ENCODE results near the gene NELFCD. TPM values are rescaled to one million over a fixed set of nuclear protein-coding genes. Genes with fewer than 3 reads are reported as not detected.
"Not testable (repeated sequence)": the region's sequence is repeated elsewhere in the genome, so short reads cannot be mapped to it uniquely, and the experiment has no call there.

Gene NELFCD
- total RNA-seq, 1 experiment from 2014 or later: 50.0 TPM

DNA sequence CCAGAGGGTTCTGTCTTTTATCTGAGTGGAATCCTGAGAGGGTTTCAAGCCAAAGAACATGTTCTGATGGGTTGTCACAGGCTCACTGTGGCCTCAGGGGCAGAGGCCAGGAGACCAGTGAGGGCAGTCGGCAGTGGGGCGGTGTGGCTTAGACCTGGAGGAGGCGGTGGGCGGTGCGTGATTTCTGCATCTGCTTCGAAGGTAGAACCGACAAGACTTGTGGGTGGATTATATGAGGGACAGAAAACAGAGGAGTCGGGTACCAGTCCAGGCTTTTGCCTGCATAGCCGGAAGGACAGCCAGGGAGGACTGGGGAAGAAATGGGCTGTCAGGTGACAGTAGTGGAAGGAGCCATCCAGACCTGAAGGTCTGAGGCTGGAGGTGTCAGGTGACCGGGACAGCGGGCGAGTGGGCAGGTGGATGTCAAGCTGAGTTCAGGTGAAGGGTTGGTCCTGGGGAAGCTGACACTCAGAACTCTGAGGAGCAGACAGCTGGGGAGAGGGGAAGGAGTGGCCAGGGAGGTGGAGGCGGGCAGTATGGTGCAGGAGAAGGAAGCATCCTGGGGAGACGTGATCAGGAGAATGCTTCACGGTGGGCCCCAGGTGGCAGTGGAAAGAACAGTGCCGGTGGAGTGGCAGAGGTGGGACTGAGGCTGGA lies 22.9 kb downstream of the NELFCD start:
- peaks cover 79% of the 10 kb centered on the region for H3K36me3 ChIP-seq
- no peaks in the 10 kb centered on the region for H3K9me3 ChIP-seq (replicated peaks)
- no peak overlapping the region for H3K4me3 ChIP-seq
- no peaks in the 10 kb centered on the region for H3K27me3 ChIP-seq (replicated peaks)
- DNase-seq (ENCODE audit: low read depth in 1 of 2, low spot score in 2 of 2): no peak
- peaks cover 27% of the 10 kb centered on the region for H3K4me1 ChIP-seq (replicated peaks)
- no peak overlapping the region for H3K27ac ChIP-seq

- H3K4me1 ChIP-seq (replicated peaks): peaks cover 27% of the 10 kb centered on the region
- H3K36me3 ChIP-seq: peaks cover 75% of the 10 kb centered on the region
- no peak overlapping the region for H3K27ac ChIP-seq
- no peak for DNase-seq (ENCODE audit: low read depth in 1 of 2, low spot score in 2 of 2)
- H3K4me3 ChIP-seq: no peak overlapping the region
- H3K27me3 ChIP-seq (replicated peaks): no peaks in the 10 kb centered on the region
- H3K9me3 ChIP-seq (replicated peaks): no peaks in the 10 kb centered on the region
Observed at GRCh38 chr20:59004493-59004762, 23.4 kb downstream of the NELFCD start.

DNA sequence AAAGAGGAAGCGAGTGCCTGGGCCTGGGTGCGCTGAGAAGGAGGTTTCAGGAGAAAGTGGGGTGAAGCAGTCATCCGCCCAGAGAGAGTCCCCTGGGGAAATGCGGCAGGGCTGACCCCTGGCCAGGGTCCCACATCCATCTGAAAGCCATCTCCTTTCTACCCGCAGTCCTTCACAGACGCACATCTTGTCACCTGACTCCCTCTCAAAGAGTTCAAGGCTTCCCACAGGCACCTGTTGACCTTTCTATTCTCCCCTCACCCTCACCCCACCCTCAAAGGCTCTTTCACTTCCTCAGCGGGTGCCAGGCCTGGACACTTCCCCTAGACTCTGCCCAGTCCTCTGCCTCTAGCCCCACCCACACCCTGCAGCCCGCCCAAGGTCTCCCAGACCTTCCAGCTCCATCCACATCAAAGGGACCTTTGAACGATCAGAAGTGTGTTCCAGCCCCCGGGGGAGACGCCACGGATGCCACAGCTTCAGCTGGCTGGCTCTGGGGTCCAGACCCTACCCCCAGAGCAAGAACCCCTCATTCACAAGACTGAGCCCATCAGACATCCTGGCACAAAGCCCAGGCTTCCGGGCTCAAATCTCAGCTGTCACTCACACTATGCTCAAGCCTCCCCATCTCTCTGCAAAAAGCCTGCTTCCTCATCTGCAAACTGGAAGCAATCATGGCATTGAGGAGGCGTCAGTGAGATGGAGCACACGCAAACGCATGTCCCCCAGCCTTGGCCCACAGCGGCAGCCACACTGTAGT lies 23.9 kb downstream of the NELFCD start:
- Histone ChIP-seq H3K27me3 (replicated peaks) (no peaks in the 10 kb centered on the region), H3K4me1 (replicated peaks) (peaks cover 27% of the 10 kb centered on the region), H3K4me3 (peak overlapping the region; percentile 78; the same call in 1 of the 2 replicates), H3K27ac (no peak overlapping the region), H3K9me3 (replicated peaks) (no peaks in the 10 kb centered on the region), H3K36me3 (peaks cover 72% of the 10 kb centered on the region)
- no peak for DNase-seq (ENCODE audit: low read depth in 1 of 2, low spot score in 2 of 2)

DNA sequence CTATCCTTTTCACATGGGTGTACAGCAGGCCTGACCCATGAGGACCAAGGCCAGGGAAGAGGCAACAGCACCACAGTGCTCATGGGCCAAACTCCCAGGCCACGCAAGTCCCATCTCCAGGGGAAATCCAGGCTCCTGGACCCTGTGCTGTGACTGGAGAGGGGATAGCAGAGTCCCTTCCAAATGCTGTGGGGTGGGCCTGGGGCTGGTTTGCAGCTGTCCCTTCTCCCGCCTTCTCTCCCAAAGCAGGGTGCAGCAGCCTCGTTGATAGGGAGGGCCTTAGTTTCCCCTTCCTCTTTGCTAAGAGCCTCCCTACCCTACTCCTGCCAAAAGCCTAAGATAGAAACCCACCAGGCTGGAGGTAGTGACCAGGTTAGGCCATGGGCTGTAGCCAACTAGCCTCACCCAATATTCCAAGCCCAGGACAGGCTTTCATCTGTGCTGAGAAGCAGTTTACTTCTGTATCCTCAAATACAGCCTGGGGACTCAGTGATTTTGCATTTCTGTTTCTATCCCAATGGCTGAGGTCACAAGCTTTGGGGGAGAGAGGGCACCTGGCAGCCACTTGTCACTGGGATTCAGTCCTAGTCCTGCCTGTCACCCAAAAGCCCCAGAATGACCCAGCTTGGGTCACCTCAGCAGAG lies 24.6 kb downstream of the NELFCD start:
- H3K36me3 ChIP-seq: peaks cover 65% of the 10 kb centered on the region
- no peaks in the 10 kb centered on the region for H3K27me3 ChIP-seq (replicated peaks)
- peaks cover 34% of the 10 kb centered on the region for H3K4me1 ChIP-seq (replicated peaks)
- H3K4me3 ChIP-seq: peak overlapping the region; percentile 78
- no peaks in the 10 kb centered on the region for H3K9me3 ChIP-seq (replicated peaks)
- H3K27ac ChIP-seq: peak overlapping the region; percentile 3; the same call in 1 of the 2 replicates
- no peak for DNase-seq (ENCODE audit: low read depth in 1 of 2, low spot score in 2 of 2)

GRCh38 chr20:59006167-59006863 lies 25.3 kb downstream of the NELFCD start:
- no peak for DNase-seq (ENCODE audit: low read depth in 1 of 2, low spot score in 2 of 2)
- H3K4me1 ChIP-seq (replicated peaks): peaks cover 41% of the 10 kb centered on the region
- peak overlapping the region; percentile 78 for H3K4me3 ChIP-seq
- H3K27ac ChIP-seq: peak overlapping the region; percentile 71
- peaks cover 59% of the 10 kb centered on the region for H3K36me3 ChIP-seq
- no peaks in the 10 kb centered on the region for H3K27me3 ChIP-seq (replicated peaks)
- H3K9me3 ChIP-seq (replicated peaks): no peaks in the 10 kb centered on the region

DNA sequence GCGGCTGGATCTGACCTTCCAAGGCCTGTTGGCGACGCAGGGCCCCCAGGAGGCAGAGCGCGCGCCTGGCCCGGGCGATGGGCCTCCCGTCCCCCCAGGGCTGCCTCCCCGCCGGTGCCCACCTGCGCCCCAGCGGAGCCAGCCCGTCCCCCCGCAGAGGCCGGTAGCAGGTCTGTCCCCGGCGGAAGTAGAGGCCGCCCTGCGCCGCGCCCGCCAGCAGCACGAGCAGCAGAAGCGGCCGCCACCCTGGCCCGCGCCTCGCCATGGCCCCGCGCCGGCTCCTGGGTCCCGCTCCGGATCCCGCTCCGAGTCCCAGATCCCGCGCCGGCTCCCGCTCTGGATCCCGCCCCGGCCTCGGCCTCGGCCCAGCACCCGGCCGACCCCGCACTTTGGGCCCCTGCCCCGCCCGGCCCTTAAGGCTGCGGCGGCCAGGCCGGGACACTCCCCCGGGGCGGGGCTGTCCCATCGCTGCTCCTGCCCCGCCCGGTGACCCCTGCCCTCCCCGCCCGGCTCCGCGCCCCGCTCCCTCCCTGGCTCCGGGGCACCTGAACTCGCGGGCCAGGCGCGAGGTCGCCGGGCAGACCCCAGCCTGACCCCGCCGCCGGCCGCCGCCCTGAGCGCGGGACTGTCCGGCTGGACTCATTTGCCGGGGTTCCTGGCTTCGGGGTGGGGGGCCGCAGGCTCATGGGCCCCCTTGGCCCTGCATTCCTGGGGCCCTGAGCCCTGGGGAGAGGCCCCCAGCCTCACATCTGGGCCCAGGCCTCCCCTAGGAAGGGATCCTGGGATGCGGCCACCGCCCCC lies 26.0 kb downstream of the NELFCD start, which contains the start of gene CTSZ:
Gene CTSZ, minus strand, starts transcription at position 391 of the 801 bp plus-strand sequence. Its CDS starts 126 bp downstream, at position 265.
- H3K27me3 ChIP-seq (replicated peaks): no peaks in the 10 kb centered on the region
- no peaks in the 10 kb centered on the region for H3K9me3 ChIP-seq (replicated peaks)
- H3K36me3 ChIP-seq: peaks cover 51% of the 10 kb centered on the region
- H3K4me1 ChIP-seq (replicated peaks): peaks cover 49% of the 10 kb centered on the region
- H3K27ac ChIP-seq: peak within 1 kb of the TSS; percentile 71
- peak within 1 kb of the TSS; percentile 78 for H3K4me3 ChIP-seq
- DNase-seq (ENCODE audit: low read depth in 1 of 2, low spot score in 2 of 2): peak in 1 of 2 experiments; percentile 37

GRCh38 chr20:59007665-59008511 lies 26.8 kb downstream of the NELFCD start:
- peaks cover 44% of the 10 kb centered on the region for H3K36me3 ChIP-seq
- H3K4me3 ChIP-seq: peak overlapping the region; percentile 78
- no peaks in the 10 kb centered on the region for H3K9me3 ChIP-seq (replicated peaks)
- DNase-seq (ENCODE audit: low read depth in 1 of 2, low spot score in 2 of 2): no peak
- peaks cover 54% of the 10 kb centered on the region for H3K4me1 ChIP-seq (replicated peaks)
- H3K27me3 ChIP-seq (replicated peaks): no peaks in the 10 kb centered on the region
- H3K27ac ChIP-seq: peak overlapping the region; percentile 71

GRCh38 chr20:59008715-59009336 lies 27.8 kb downstream of the NELFCD start:
- Histone ChIP-seq H3K9me3 (replicated peaks) (no peaks in the 10 kb centered on the region), H3K4me1 (replicated peaks) (peaks cover 63% of the 10 kb centered on the region), H3K4me3 (no peak overlapping the region)

DNA sequence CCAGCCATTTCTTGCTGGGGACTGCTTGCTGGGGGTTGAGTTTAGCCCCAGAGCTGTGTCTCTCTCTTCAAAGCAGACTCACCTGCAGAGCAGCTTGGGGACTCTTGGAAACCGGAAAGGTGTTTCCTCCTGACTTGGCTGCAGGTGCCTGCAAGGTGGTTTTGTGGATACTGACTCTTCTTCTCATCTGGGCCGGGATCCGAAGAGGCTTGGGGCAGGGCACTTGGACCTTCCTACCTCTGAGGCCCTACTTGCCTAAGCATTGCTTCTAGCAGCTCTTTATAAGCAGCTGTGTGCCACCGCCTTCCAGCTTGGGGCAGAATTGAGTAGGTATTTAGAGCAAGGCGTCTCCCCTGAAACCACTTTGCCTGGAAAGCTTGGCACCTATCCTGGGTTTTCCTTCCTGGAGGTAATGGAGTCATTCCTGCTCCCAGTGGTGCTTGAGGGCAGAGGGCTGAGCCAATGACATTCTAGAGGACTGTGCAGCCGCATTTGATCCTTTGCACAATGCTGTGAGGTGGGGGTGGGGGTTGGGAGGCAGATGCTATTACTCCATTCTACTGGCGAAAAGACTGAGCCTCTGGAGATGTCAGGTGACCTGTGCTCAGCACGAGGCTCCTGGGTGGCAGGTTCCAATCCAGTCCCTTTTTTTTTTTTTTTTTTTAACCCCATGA lies 29.4 kb downstream of the NELFCD start:
- no peaks in the 10 kb centered on the region for H3K9me3 ChIP-seq (replicated peaks)
- H3K4me3 ChIP-seq: no peak overlapping the region
- no peaks in the 10 kb centered on the region for H3K27me3 ChIP-seq (replicated peaks)
- peaks cover 18% of the 10 kb centered on the region for H3K36me3 ChIP-seq
- DNase-seq (ENCODE audit: low read depth in 1 of 2, low spot score in 2 of 2): peak in 1 of 2 experiments; percentile 36
- peak overlapping the region; percentile 99 for H3K27ac ChIP-seq
- peaks cover 72% of the 10 kb centered on the region for H3K4me1 ChIP-seq (replicated peaks)

More at GRCh38 chr20:59008715-59009336, 27.8 kb downstream of the NELFCD start:
- peak in 1 of 2 experiments; percentile 32 for DNase-seq (ENCODE audit: low read depth in 1 of 2, low spot score in 2 of 2)
- Histone ChIP-seq H3K36me3 (peaks cover 35% of the 10 kb centered on the region), H3K27ac (no peak overlapping the region), H3K27me3 (replicated peaks) (no peaks in the 10 kb centered on the region)

DNA sequence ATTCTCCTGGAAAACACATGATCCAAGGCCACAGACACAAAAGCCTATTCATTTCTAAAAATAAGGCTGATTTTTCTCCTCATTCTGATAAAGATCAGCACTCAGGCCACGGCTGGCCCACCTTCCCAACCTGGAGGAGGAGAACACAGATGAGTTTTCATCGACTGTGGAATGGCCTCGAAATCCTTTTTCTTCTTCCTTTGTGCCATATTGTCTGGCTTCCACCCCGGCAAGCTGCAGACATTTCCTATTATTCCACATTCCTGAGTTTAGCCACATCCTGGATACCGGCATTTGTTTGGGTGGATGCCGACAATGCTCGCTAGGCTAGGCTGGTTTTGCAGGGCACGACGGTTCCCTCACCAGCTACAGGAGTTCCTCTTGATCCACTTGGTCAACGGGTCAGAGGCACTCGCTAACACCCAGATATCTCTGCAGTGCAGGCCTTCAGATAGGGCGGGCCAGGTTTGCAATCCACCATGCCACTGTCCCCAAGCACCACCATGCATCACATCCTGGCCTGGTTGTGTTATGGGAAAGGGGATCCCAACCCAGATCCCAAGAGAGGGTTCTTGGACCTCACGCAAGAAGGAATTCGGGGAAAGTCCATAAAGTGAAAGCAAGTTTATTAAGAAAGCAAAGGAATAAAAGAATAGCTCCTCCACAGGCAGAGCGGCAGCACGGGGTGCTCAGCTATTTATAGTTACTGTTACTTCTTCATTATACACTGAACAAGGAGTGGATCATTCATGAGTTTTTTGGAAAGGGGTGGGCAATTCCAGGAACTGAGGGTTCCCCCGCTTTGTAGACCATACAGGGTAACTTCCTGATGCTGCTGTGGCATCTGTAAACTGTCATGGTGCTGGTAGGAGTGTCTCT lies 30.2 kb downstream of the NELFCD start:
- DNase-seq (ENCODE audit: low read depth in 1 of 2, low spot score in 2 of 2): peak; percentile 91 to 92
- Histone ChIP-seq H3K4me1 (replicated peaks) (peaks cover 65% of the 10 kb centered on the region), H3K9me3 (replicated peaks) (no peaks in the 10 kb centered on the region), H3K27me3 (replicated peaks) (no peaks in the 10 kb centered on the region), H3K36me3 (peaks cover 12% of the 10 kb centered on the region), H3K27ac (peak overlapping the region; percentile 99), H3K4me3 (no peak overlapping the region)

GRCh38 chr20:59011874-59012157 lies 30.8 kb downstream of the NELFCD start:
- DNase-seq (ENCODE audit: low read depth in 1 of 2, low spot score in 2 of 2); H3K36me3 ChIP-seq: not testable (repeated sequence)
- peak overlapping the region; percentile 99 for H3K27ac ChIP-seq

More at GRCh38 chr20:59011874-59012157, 30.8 kb downstream of the NELFCD start:
- peaks cover 65% of the 10 kb centered on the region for H3K4me1 ChIP-seq (replicated peaks)
- not testable (repeated sequence) for H3K4me3 ChIP-seq; H3K9me3 ChIP-seq (replicated peaks); H3K27me3 ChIP-seq (replicated peaks)

Data from SJSA1 (cell line).